HG02852 (cell line): ENCODE data around the gene SKIC2.

Source experiments
- ATAC-seq: cut with Tn5 transposase; IDR thresholded peaks from one replicate; pipeline ENCODE4 v1.9.1; 2021; ENCODE audit warnings: mild to moderate bottlenecking, moderate library complexity; ENCODE audit not compliant: unreplicated experiment

SKIC2 gene

GRCh38 chr6:31945507-31946369 is 13.2 kb upstream of the SKIC2 start, which contains the start of gene CFB:
Gene CFB (plus strand): TSS chr6:31946095. CDS start chr6:31946222, 127 bp downstream.
- ATAC-seq: no peak

GRCh38 chr6:31946370-31946885 is 12.5 kb upstream of the SKIC2 start:
- no peak for ATAC-seq

- no peak for ATAC-seq
These were observed 11.8 kb upstream of the SKIC2 start for GRCh38 chr6:31947070-31947675.

- ATAC-seq: no peak
These were observed 11.1 kb upstream of the SKIC2 start for GRCh38 chr6:31947864-31948263.

- no peak for ATAC-seq
These were observed 10.7 kb upstream of the SKIC2 start for GRCh38 chr6:31948306-31948705.

- no peak for ATAC-seq
These were observed 10.1 kb upstream of the SKIC2 start for GRCh38 chr6:31948753-31949413.

- no peak for ATAC-seq
These were observed 8.9 kb upstream of the SKIC2 start for GRCh38 chr6:31949926-31950548.

GRCh38 chr6:31952140-31952805 is 6.7 kb upstream of the SKIC2 start:
- no peak for ATAC-seq

- no peak for ATAC-seq
These were observed 6.1 kb upstream of the SKIC2 start for GRCh38 chr6:31952890-31953289.

GRCh38 chr6:31954511-31954910 is 4.5 kb upstream of the SKIC2 start:
- ATAC-seq: no peak

- ATAC-seq: no peak
These were observed 2.2 kb upstream of the SKIC2 start for GRCh38 chr6:31956796-31957195.

- no peak for ATAC-seq
These were observed 599 bp upstream of the SKIC2 start for GRCh38 chr6:31958412-31958740.

- ATAC-seq: no peak
These were observed 2.6 kb downstream of the SKIC2 start for GRCh38 chr6:31961616-31962015.

- no peak for ATAC-seq
These were observed 4.9 kb downstream of the SKIC2 start for GRCh38 chr6:31963921-31964320.

GRCh38 chr6:31965700-31966099 is 6.7 kb downstream of the SKIC2 start:
- ATAC-seq: no peak

- no peak for ATAC-seq
These were observed 7.5 kb downstream of the SKIC2 start for GRCh38 chr6:31966506-31966905.

GRCh38 chr6:31966997-31967925 is 8.3 kb downstream of the SKIC2 start:
- no peak for ATAC-seq

- ATAC-seq: no peak
These were observed 8.9 kb downstream of the SKIC2 start for GRCh38 chr6:31967926-31968320.

- ATAC-seq: no peak
These were observed 9.4 kb downstream of the SKIC2 start for GRCh38 chr6:31968326-31968725.
